Measurements from ENCODE around the gene AFM.

Gene AFM, protein sequence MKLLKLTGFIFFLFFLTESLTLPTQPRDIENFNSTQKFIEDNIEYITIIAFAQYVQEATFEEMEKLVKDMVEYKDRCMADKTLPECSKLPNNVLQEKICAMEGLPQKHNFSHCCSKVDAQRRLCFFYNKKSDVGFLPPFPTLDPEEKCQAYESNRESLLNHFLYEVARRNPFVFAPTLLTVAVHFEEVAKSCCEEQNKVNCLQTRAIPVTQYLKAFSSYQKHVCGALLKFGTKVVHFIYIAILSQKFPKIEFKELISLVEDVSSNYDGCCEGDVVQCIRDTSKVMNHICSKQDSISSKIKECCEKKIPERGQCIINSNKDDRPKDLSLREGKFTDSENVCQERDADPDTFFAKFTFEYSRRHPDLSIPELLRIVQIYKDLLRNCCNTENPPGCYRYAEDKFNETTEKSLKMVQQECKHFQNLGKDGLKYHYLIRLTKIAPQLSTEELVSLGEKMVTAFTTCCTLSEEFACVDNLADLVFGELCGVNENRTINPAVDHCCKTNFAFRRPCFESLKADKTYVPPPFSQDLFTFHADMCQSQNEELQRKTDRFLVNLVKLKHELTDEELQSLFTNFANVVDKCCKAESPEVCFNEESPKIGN

DNA sequence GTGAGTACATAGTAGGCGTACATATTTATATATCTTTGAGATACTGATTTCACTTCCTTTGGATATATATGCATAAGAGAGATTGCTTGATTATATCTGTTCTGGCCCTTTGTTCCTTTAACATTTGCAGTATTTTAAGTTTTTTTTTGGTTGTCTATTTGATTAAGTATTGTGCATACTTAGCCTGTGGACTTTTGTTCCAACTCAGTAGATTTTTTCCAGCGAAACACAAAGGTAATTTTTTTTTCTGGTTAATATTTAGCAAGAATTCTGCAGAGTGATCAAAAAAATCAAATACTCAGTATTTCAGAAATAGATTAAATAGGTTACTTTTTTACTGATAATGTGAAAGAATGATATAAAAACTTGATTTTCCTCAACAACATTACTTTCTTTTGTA, at the start of gene AFM:
TSS of gene AFM (plus strand) at position 388 of the 400 bp plus-strand sequence. CDS start 31 bp downstream, outside the sequence.
- in situ Hi-C loops (cut with MboI; ENCODE audit: low sequenced_read_pairs), result no loop called here

DNA sequence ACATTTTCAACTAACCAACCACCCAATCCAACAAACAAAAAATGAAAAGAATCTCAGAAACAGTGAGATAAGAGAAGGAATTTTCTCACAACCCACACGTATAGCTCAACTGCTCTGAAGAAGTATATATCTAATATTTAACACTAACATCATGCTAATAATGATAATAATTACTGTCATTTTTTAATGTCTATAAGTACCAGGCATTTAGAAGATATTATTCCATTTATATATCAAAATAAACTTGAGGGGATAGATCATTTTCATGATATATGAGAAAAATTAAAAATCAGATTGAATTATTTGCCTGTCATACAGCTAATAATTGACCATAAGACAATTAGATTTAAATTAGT, 49.8 kb upstream of the AFM start:
- in situ Hi-C loops (cut with MboI; ENCODE audit: low sequenced_read_pairs), result no loop called here

DNA sequence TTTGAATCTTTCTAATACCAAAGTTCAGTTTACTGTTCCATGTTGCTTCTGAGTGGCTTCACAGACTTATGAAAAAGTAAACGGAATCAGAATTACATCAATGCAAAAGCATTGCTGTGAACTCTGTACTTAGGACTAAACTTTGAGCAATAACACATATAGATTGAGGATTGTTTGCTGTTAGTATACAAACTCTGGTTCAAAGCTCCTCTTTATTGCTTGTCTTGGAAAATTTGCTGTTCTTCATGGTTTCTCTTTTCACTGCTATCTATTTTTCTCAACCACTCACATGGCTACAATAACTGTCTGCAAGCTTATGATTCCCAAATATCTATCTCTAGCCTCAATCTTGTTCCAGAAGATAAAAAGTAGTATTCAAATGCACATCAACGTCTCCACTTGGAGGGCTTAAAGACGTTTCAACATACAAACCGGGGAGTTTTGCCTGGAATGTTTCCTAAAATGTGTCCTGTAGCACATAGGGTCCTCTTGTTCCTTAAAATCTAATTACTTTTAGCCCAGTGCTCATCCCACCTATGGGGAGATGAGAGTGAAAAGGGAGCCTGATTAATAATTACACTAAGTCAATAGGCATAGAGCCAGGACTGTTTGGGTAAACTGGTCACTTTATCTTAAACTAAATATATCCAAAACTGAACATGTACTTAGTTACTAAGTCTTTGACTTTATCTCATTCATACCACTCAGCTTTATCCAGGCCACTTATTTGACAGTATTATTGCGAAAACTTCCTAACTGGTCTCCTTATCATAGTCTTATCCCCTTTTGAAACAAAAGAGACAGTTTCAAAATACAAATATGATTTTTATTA, 49.2 kb upstream of the AFM start:
- in situ Hi-C loops (cut with MboI; ENCODE audit: low sequenced_read_pairs), result no loop called here

DNA sequence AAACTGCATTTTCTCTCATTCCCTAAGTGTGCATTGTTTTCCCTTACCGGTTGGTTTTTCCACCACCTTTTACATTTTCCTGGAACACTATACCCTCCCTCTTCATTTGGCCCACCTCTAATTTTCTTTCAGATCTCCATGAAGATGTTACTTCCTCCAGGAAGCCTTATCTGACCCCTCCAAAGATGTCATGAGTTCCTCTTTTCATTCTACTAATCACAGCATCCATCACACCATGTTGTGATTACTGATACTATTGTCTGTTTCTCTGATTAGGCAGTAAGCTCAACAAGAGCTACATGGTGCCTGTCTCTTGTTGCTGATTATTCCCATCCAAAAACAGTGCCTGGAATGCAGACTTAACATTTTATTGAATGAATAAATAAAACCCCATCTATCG, 48.4 kb upstream of the AFM start:
- in situ Hi-C loops (cut with MboI; ENCODE audit: low sequenced_read_pairs), result no loop called here

DNA sequence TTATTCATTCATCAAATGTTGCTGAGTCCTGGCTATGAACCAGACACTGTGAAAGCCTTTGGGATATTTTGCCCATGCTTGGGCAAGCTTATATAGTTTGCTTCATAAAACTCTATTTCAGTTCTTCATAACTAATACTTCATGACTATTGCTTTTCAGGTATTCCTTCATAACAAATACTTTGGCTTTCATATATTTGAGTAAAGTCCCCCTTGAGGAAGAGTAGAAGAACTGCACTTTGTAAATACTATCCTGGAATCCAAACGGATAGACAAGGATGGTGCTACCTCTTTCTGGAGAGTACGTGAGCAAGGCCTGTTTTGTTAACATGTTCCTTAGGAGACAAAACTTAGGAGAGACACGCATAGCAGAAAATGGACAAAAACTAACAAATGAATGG, 47.2 kb upstream of the AFM start:
- in situ Hi-C loops (cut with MboI; ENCODE audit: low sequenced_read_pairs), result no loop called here

DNA sequence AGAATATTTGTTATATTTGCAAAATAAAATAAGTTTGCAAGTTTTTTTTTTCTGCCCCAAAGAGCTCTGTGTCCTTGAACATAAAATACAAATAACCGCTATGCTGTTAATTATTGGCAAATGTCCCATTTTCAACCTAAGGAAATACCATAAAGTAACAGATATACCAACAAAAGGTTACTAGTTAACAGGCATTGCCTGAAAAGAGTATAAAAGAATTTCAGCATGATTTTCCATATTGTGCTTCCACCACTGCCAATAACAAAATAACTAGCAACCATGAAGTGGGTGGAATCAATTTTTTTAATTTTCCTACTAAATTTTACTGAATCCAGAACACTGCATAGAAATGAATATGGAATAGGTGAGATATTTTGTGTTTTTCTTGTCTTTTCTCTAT, 45.6 kb upstream of the AFM start, which contains the start of gene AFP:
TSS of gene AFP (plus strand) at position 238 of the 400 bp plus-strand sequence. CDS start at position 280, 42 bp downstream.
- in situ Hi-C loops (cut with MboI; ENCODE audit: low sequenced_read_pairs), result no loop called here

DNA sequence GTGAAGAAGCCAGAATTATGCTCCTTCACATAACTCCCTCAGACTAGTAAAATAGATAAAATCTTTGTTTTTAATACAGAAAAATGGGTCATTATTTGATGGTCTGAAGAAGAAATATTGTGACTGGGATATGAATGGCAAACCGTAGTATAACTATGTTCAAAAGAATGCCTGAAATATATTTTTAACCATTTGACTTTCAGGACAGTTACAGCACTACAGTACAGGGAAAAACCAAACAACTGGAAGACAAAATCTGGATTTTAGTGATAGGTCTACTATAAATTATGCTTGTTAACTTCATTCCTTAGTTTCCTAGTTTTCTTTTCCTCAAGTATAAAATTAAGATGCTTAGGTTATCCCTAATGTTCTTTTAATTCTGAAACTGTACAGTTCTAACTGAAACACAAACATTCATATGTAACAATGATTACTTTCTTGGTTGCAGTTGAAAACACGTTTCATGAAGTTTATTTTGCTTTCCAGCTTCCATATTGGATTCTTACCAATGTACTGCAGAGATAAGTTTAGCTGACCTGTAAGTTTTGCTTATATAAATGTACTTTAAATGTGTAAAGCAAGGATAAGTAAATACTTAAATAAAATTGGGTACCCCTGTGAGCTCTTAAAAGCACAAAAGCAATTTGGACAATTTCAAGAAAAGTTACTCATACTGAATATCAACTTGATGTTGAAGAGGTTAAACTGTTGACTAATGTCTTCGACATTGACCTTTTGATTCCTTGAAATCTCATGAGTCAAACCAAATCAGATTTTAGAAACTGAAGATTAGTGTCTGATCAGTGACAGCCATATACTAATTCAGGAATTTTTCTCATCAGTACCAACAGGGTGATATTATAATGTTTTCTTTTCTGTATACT, 44.6 kb upstream of the AFM start:
- in situ Hi-C loops (cut with MboI; ENCODE audit: low sequenced_read_pairs), result no loop called here

DNA sequence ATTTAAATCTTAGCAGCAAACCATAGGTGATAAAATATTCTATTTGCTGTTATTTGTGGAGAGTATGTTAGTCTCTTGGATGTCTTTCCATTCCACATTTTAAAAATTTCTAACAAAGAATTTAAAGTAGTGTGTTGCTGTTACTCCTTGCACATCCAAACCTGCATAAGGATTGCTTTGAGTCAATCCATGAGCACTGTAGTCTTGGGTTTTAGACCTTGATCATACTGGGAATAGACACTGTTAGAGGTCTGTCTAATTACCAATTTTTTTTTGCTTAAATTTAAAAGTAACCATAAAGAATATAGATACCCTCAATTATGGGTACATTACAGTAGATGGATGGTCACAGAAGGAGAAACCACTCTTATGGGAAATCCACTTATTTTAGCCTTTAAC, 44.0 kb upstream of the AFM start:
- in situ Hi-C loops (cut with MboI; ENCODE audit: low sequenced_read_pairs), result no loop called here

DNA sequence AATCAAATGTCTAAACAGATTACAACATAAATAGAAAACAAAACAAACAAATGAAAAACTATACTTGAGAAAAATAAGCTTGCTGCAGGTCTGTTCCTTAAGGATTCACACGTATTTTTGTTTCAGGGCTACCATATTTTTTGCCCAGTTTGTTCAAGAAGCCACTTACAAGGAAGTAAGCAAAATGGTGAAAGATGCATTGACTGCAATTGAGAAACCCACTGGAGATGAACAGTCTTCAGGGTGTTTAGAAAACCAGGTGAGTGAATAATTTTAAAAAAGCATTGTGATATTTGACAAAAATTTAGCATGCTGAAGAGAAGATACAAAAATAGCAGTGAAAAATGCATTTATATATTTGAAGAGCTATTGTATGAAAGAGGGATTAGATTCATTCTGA, 43.5 kb upstream of the AFM start:
- in situ Hi-C loops (cut with MboI; ENCODE audit: low sequenced_read_pairs), result no loop called here

DNA sequence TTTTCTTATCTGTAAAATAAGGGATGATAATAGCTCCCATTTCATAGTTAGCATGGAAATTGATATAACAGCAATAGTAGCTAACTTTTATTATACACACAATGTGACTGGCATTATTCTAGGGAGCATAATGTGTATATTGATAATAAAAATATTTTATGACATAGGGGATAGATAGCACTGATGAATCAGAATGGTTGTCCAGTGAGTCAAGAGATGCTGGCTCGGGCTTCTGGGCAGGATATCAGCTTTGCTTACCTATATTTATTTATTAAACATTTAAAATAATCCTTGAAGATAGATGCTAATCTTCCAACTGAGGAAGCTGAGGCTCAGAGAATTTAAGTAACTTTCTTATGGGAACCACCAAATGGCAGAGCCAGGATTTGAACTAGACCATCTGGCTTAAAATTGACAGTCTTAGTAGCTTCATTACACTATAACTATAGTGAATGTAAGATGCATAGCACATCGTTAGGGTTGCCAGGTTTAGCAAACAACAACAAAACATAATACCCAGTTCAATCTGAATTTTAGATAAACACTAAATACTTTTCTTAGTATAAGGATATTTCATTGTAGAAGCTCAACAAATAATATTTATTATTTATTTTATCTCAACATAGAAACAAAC, 42.8 kb upstream of the AFM start:
- in situ Hi-C loops (cut with MboI; ENCODE audit: low sequenced_read_pairs), result no loop called here

DNA sequence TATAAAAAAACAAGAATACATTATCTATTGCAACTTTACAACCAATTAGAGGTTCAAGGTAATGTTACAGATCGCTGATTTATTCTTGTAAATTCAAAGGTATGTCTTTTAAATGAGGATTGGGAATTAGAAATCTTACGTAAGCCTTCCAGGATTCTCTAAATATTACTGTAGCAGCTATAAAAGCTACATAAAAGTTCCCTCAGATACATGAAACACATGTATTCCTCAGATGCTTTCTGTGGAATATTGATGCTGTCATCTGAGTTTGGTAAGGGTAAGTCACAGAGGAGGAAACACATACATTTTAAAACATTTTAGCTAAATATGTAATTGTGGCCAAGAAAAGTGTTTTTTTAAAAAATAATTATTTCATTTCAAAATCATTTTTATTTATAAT, 42.1 kb upstream of the AFM start:
- in situ Hi-C loops (cut with MboI; ENCODE audit: low sequenced_read_pairs), result no loop called here

DNA sequence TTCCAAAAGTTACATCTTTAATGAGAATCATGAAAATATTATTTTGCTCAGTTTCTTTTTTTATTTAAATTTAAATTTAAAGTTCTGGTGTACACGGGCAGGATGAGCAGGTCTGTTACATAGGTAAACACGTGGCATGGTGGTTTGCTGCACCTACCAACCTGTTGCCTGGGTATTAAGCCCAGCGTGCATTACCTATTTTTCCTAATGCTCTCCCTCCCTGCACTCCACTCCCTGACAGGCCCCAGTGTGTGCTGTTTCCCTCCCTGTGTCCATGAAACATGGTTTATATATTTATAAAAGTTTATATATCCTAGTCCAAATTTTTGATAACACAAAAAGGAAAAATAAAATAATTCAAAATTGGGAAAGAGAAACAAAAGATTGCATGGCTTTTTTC, 41.6 kb upstream of the AFM start:
- in situ Hi-C loops (cut with MboI; ENCODE audit: low sequenced_read_pairs), result no loop called here

DNA sequence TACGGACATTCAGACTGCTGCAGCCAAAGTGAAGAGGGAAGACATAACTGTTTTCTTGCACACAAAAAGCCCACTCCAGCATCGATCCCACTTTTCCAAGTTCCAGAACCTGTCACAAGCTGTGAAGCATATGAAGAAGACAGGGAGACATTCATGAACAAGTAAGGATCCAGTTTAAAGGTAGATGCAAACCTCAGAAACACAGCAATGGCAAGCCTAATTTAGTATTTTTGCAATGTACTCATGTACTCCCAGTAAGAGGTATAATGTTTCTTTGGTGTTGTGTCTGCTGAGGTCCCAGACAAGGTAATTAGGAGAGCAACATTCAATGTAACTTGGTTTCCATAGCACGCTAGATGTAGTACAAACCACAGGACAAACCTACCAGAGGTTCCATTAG, 40.9 kb upstream of the AFM start:
- in situ Hi-C loops (cut with MboI; ENCODE audit: low sequenced_read_pairs), result no loop called here

DNA sequence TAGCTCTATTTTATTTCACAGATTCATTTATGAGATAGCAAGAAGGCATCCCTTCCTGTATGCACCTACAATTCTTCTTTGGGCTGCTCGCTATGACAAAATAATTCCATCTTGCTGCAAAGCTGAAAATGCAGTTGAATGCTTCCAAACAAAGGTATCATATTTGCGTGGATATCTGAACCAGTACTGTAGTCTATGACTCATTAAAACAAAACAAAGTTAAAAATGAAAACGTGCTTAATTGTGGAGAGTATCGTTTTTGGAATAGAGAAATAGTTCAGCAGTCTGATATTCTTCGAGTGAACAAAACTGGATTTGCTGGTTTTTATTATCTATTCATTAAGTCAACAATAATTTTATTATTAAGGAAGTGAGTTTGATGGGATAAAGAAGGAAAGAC, 39.3 kb upstream of the AFM start:
- in situ Hi-C loops (cut with MboI; ENCODE audit: low sequenced_read_pairs), result no loop called here

DNA sequence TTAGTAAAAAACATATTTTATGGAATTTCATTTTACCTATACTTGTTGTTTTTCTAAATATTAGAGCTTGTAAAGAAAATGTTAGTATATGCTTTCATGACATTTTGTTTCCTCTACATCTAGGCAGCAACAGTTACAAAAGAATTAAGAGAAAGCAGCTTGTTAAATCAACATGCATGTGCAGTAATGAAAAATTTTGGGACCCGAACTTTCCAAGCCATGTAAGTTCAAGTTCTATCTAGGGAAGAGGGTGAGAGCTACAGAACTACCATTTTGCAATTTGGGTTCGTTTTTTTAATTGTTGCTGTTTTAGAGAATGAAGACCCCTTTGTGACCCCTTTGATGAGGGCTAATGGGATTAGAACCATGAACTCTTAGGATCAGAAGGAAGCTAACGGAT, 38.3 kb upstream of the AFM start:
- in situ Hi-C loops (cut with MboI; ENCODE audit: low sequenced_read_pairs), result no loop called here

DNA sequence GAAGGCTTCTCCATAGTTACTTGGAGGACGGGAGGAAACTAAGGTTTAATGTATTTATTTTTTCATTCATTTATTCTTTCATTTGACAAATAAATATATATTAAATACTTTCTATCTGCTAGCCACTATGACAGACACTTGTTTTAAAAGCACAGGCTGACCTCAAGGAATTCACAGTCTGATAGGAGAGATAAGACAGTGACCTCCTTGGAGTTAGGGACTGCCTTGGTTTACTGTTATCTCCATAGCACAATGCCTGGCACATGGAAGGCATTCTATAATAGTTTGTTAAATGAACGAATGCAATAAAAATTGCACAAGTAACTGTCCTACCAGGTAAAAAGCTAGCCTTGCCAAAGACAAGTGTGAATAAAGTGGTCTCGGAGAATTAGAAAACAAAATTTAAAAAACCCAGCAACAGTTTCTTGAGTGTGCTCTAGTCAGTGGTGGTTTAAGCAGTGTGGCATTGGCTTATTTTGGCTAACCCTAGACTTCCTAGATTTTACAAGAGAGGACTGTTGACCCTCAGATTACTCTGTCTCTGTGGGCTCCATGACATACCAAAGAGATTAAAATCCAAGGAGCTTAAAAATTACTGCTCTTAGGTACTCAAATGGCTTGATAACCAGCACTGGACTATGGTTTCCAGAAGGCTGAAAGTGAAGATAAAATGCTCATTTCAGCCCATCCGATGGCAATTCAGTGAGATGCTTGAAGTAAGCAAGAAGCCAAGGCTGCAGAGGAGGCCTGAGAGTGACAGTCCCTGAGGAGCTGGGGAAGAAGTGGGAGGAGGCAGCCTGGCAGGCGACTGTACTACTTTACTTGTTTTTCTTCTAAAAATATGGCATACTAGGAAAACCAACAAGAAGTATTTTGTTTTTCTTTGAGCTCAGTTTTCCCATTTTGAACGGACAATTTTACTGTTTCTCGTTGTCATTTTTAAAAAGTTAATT, 35.9 kb upstream of the AFM start:
- in situ Hi-C loops (cut with MboI; ENCODE audit: low sequenced_read_pairs), result no loop called here

DNA sequence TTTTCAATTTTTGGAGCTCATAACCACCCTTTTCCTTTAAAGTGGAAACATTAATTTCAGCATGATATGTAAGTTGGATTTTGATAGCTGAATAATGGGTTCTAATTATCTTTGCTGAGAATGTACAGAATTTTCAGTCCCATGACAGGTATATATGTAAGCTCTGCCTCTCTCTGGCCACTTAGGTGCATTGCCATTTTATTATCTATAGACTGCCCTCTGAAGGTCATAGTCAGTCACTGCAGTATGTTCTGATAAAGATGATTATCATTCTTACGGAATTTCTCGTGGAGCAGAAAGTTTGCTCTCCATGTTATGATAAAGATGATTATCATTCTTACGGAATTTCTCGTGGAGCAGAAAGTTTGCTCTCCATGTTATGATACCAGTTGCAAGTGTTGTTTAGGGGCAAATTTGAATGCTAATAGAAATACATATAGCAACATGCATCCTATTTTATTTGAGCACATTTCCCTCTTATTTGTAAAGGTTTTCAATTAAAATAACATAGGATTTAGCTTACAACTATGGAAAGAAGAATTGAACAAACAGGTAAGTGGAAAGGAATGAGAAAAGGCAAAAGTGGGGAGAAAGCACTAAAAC, 35.1 kb upstream of the AFM start:
- in situ Hi-C loops (cut with MboI; ENCODE audit: low sequenced_read_pairs), result no loop called here

DNA sequence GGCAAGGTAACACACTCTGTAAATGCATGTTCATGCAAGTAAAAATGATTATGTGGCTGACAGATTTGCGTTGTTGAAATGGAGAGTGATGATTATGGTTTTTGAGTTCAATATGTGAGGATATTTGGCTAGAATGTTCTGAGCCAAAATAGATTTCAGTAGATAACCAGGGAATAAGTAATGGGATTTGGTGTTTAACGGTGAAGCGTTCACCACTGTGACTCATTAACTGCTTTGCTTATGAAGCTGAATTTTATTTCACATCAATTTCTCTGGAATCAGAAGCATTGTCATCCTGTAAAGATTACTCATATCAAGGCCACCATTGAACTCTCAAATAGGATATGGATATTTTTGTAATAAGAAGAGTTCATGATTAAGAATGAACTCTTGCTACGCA, 33.9 kb upstream of the AFM start:
- in situ Hi-C loops (cut with MboI; ENCODE audit: low sequenced_read_pairs), result no loop called here

Data from HL-60/S4 (cell line).